OCI-LY7 (cell line): ENCODE data around the gene UQCC5. TPM values are rescaled to one million over a fixed set of nuclear protein-coding genes. Genes with fewer than 3 reads are reported as not detected.

Source experiments
- BruUV-seq: library from RNA; stranded (reverse); fragments of 400-500 nt; replicated peaks from 2 replicates; lab custom pipeline; 2021; lab: Mats Ljungman, UMichigan
- CTCF ChIA-PET: fragments of 300-600 bp; sonication (Branson Sonifier 250); formaldehyde crosslinking; loops from one replicate; lab custom pipeline; 2022; ENCODE audit warnings: antibody characterized with exemption; ENCODE audit not compliant: unreplicated experiment; lab: Charles Lee
- POLR2A ChIA-PET: fragments of 300-600 bp; sonication (Branson Sonifier 250); formaldehyde crosslinking; loops from one replicate; lab custom pipeline; 2022; ENCODE audit warnings: antibody characterized with exemption; lab: Charles Lee
- DNase-seq: peaks from one replicate; pipeline ENCODE4 v3.0.0-alpha.2; 2015; ENCODE audit warnings: low spot score
- H2AFZ ChIP-seq: fragments of 200-600 bp; sonication (generic), shearing (Covaris generic); 2 replicates; pipeline ENCODE4 v1.6.1; 2014; ENCODE audit warnings: mild to moderate bottlenecking, antibody characterized with exemption, low read length, moderate library complexity
- H3K27ac ChIP-seq: fragments of 200-600 bp; sonication (generic); 2 replicates; pipeline ENCODE4 v1.5.1; 2014; ENCODE audit warnings: mixed run types, low read depth, mild to moderate bottlenecking, moderate library complexity, low read length, inconsistent platforms; ENCODE audit not compliant: poor library complexity, severe bottlenecking
- H3K36me3 ChIP-seq: fragments of 200-600 bp; sonication (generic); 2 replicates; pipeline ENCODE4 v1.6.1; 2014; ENCODE audit warnings: mild to moderate bottlenecking, antibody characterized with exemption, low read length, moderate library complexity, mixed read lengths; ENCODE audit not compliant: insufficient read depth
- H3K4me1 ChIP-seq: fragments of 200-600 bp; sonication (generic); 2 replicates; pipeline ENCODE4 v1.5.1; 2014; ENCODE audit warnings: mild to moderate bottlenecking, low read length; ENCODE audit not compliant: insufficient read depth, poor library complexity, severe bottlenecking
- H3K4me2 ChIP-seq: fragments of 200-600 bp; sonication (generic); 2 replicates; pipeline ENCODE4 v1.6.1; 2014; ENCODE audit warnings: mild to moderate bottlenecking, low read length
- H3K4me3 ChIP-seq: fragments of 200-600 bp; sonication (generic); 2 replicates; pipeline ENCODE4 v1.5.1; 2014; ENCODE audit warnings: mild to moderate bottlenecking, low read depth, low read length; ENCODE audit not compliant: poor library complexity, severe bottlenecking
- H3K79me2 ChIP-seq: fragments of 200-600 bp; sonication (generic); 2 replicates; pipeline ENCODE4 v1.6.1; 2016; ENCODE audit warnings: low read depth, mild to moderate bottlenecking, low read length, moderate library complexity, mixed read lengths; ENCODE audit not compliant: insufficient read depth
- H3K9me2 ChIP-seq: fragments of 200-600 bp; sonication (generic); 2 replicates; pipeline ENCODE4 v1.6.1; 2016; ENCODE audit warnings: mild to moderate bottlenecking, low read length, mixed read lengths; ENCODE audit not compliant: insufficient read depth
- H3K9me3 ChIP-seq: fragments of 200-600 bp; sonication (generic); 2 replicates; pipeline ENCODE4 v1.6.1; 2014; ENCODE audit warnings: mild to moderate bottlenecking, mixed run types, low read length, mixed read lengths
- H4K20me1 ChIP-seq: fragments of 200-600 bp; sonication (generic); 2 replicates; pipeline ENCODE4 v1.6.1; 2014; ENCODE audit warnings: mild to moderate bottlenecking, antibody characterized with exemption, low read length, moderate library complexity, mixed read lengths; ENCODE audit not compliant: insufficient read depth
- CTCF ChIP-seq: fragments of 200-600 bp; sonication (generic); conservative IDR thresholded peaks from 2 replicates; pipeline ENCODE4 v1.5.1; 2014; ENCODE audit warnings: mild to moderate bottlenecking, antibody characterized with exemption, low read length, moderate library complexity, mixed read lengths
- EZH2phosphoT487 ChIP-seq: fragments of 200-600 bp; sonication (generic); IDR thresholded peaks from 2 replicates; pipeline ENCODE4 v1.6.1; 2018; ENCODE audit warnings: low read depth, borderline replicate concordance, mild to moderate bottlenecking, mixed run types, antibody characterized with exemption, low read length, moderate library complexity, mixed read lengths
- intact Hi-C: fragments of 100-400 bp; cut with micrococcal nuclease; formaldehyde crosslinking; loops from one replicate; pipeline ENCODE4 v1.10.0; 2022; ENCODE audit not compliant: unreplicated experiment
- total RNA-seq, 2 experiments: library from RNA; depleted of rRNA in 1 of 2; stranded (reverse); fragments of >200 nt in 1 of 2; shearing (Covaris generic) in 1 of 2; gene quantifications; 2 replicates each; pipeline ENCODE4 v1.2.3, GENCODE V29; 2014 to 2022

UQCC5 gene
- total RNA-seq, 2 experiments from 2014 or later = 18.4 to 25.6 TPM

GRCh38 chr3:52520141-52520667, 16.2 kb upstream of the UQCC5 start:
- peaks cover 10% of the 10 kb centered on the region; the same call in 1 of the 2 replicates for H3K36me3 ChIP-seq
- H3K9me2 ChIP-seq = no peaks in the 10 kb centered on the region
- H3K27ac ChIP-seq = no peak overlapping the region
- DNase-seq = no peak
- H2AFZ ChIP-seq = no peak overlapping the region
- ChIA-PET CTCF (no interaction called here), POLR2A (no interaction called here)
- no peaks in the 10 kb centered on the region for H3K4me1 ChIP-seq
- H4K20me1 ChIP-seq = no peaks in the 10 kb centered on the region
- H3K9me3 ChIP-seq = no peaks in the 10 kb centered on the region
- TF ChIP-seq EZH2phosphoT487 = no peak
- TF ChIP-seq CTCF = no peak
- H3K4me3 ChIP-seq = no peak overlapping the region
- H3K79me2 ChIP-seq = no peaks in the 10 kb centered on the region
- intact Hi-C loops = no loop called here
- BruUV-seq = no TSS peak
- H3K4me2 ChIP-seq = no peak overlapping the region

- intact Hi-C loops = no loop called here
- Histone ChIP-seq H3K9me2 (no peaks in the 10 kb centered on the region), H3K27ac (no peak overlapping the region), H3K4me2 (no peak overlapping the region), H3K79me2 (no peaks in the 10 kb centered on the region), H3K9me3 (no peaks in the 10 kb centered on the region), H3K4me1 (no peaks in the 10 kb centered on the region), H3K4me3 (no peak overlapping the region), H2AFZ (no peak overlapping the region), H3K36me3 (peaks cover 10% of the 10 kb centered on the region; the same call in 1 of the 2 replicates), H4K20me1 (no peaks in the 10 kb centered on the region)
- no peak for DNase-seq
- CTCF ChIA-PET = no interaction called here
- TF ChIP-seq CTCF = no peak
- TF ChIP-seq EZH2phosphoT487 = no peak
- POLR2A ChIA-PET = no interaction called here
- BruUV-seq = no TSS peak
Observed at GRCh38 chr3:52520716-52521487, 15.5 kb upstream of the UQCC5 start.

GRCh38 chr3:52521488-52521824, 14.9 kb upstream of the UQCC5 start:
- Histone ChIP-seq H2AFZ (no peak overlapping the region), H3K4me3 (no peak overlapping the region), H3K9me3 (no peaks in the 10 kb centered on the region), H3K4me1 (no peaks in the 10 kb centered on the region), H3K79me2 (no peaks in the 10 kb centered on the region), H3K4me2 (no peak overlapping the region), H3K36me3 (peaks cover 15% of the 10 kb centered on the region; the same call in 1 of the 2 replicates), H4K20me1 (no peaks in the 10 kb centered on the region), H3K9me2 (no peaks in the 10 kb centered on the region), H3K27ac (no peak overlapping the region)
- ChIA-PET POLR2A (no interaction called here), CTCF (no interaction called here)
- TF ChIP-seq EZH2phosphoT487 = no peak
- no peak for TF ChIP-seq CTCF
- no peak for DNase-seq
- intact Hi-C loops = no loop called here
- no TSS peak for BruUV-seq
